Putamen (tissue), 1 donor: ENCODE results near the gene APOM.

Experiments
- DNase-seq: peaks from one replicate; pipeline ENCODE4 v3.0.0-alpha.2; 2016; ENCODE audit warnings: low spot score

Gene APOM

DNA sequence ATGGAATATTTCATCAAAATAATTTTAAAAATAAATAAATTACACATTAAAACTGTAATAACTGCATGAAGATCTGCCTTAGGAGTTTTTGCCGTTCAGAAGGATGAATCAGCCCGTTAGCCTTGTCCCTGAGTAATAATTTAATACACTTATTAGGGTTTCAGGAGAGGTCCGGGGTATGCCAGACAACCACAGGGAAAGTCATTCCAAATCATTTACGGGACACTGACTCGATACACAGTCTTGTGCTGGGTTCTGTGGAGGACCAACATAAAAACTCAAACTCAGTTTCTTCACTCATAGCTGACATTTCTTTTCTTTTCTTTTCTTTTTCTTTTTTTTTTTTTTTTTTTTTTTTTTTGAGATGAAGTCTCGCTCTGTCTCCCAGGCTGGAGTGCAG is 50.2 kb downstream of the APOM start:
- no peak for DNase-seq

GRCh38 chr6:31706599-31706998 is 50.9 kb downstream of the APOM start, which contains the start of gene LY6G6F:
Gene LY6G6F, plus strand, starts transcription at chr6:31706866. Its CDS starts 41 bp downstream, at chr6:31706907.
- no peak for DNase-seq

GRCh38 chr6:31707701-31708100 is 52.0 kb downstream of the APOM start:
- DNase-seq, result no peak
